ENCODE results near the gene NRG3. TPM values are rescaled to one million over a fixed set of nuclear protein-coding genes. Genes with fewer than 3 reads are reported as not detected.

Gene NRG3
- total and polyA plus RNA-seq, 11 donors = 0.11 to 0.41 (median 0.27) TPM; not detected in 7

- ATAC-seq = no peak
- 71 to 77% (median 75%) methylated on average over 3 of the region's 3 CpGs for WGBS, 4 donors
- no peak overlapping the region for H3K27ac ChIP-seq
- H3K4me3 ChIP-seq = no peak overlapping the region
- H3K9me3 ChIP-seq = peaks cover 0 to 3% (median 0%) of the 10 kb centered on the region in 12 donors
- TF ChIP-seq, protein P1, sequence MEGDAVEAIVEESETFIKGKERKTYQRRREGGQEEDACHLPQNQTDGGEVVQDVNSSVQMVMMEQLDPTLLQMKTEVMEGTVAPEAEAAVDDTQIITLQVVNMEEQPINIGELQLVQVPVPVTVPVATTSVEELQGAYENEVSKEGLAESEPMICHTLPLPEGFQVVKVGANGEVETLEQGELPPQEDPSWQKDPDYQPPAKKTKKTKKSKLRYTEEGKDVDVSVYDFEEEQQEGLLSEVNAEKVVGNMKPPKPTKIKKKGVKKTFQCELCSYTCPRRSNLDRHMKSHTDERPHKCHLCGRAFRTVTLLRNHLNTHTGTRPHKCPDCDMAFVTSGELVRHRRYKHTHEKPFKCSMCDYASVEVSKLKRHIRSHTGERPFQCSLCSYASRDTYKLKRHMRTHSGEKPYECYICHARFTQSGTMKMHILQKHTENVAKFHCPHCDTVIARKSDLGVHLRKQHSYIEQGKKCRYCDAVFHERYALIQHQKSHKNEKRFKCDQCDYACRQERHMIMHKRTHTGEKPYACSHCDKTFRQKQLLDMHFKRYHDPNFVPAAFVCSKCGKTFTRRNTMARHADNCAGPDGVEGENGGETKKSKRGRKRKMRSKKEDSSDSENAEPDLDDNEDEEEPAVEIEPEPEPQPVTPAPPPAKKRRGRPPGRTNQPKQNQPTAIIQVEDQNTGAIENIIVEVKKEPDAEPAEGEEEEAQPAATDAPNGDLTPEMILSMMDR (IDR thresholded peaks at IDR 0.05) = no peak
- TF ChIP-seq POLR2A (IDR thresholded peaks at IDR 0.05) = no peak
- no peaks in the 10 kb centered on the region for H3K4me1 ChIP-seq
- H3K36me3 ChIP-seq = no peaks in the 10 kb centered on the region
- DNase-seq = no peak
- intact Hi-C loops (cut with DNase I) = no loop called here
- no peaks in the 10 kb centered on the region for H3K27me3 ChIP-seq
Observed at GRCh38 chr10:82289945-82290344, 415.0 kb downstream of the NRG3 start.

DNA sequence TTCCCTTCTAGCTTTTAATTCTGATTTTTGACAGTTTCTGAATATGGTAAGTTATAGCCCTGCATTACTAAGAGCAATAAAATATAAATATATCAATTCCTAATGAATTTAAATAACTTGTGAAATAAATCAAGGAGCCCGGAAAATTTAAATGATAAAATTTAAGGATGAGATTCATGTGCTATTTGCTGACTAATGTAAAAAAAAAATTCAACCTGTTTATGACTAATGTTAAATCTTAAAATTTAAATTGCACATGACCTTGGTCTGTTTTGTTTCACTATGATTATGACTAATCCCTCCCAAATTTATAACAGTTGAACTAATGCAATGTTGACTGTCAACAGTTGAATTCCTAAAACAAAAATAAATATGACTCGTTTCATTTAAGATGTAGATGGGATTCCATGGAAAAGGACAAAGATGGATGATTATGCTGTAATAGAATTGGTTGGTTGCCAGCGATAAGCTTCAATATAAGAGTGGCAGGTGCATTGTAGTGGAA lies 419.9 kb downstream of the NRG3 start:
- ATAC-seq (no peak), DNase-seq (no peak)
- 75 to 81% (median 80%) methylated on average over 3 of the region's 3 CpGs for WGBS, 4 donors
- Histone ChIP-seq H3K36me3 (no peaks in the 10 kb centered on the region), H3K4me3 (no peak overlapping the region), H3K9me3 (peaks cover 0 to 11% (median 0%) of the 10 kb centered on the region in 12 donors), H3K27me3 (no peaks in the 10 kb centered on the region), H3K4me1 (no peaks in the 10 kb centered on the region), H3K27ac (no peak overlapping the region)
- intact Hi-C loops (cut with DNase I) = no loop called here
- TF ChIP-seq POLR2A (IDR thresholded peaks at IDR 0.05) = no peak
- TF ChIP-seq, protein P1 (IDR thresholded peaks at IDR 0.05) = no peak

GRCh38 chr10:82308641-82309040 lies 433.6 kb downstream of the NRG3 start:
- H3K27ac ChIP-seq = no peak overlapping the region
- H3K36me3 ChIP-seq = no peaks in the 10 kb centered on the region
- ATAC-seq (no peak), DNase-seq (no peak)
- TF ChIP-seq POLR2A (IDR thresholded peaks at IDR 0.05) = no peak
- TF ChIP-seq, protein P1 (IDR thresholded peaks at IDR 0.05) = no peak
- H3K9me3 ChIP-seq = peaks cover 0 to 7% (median 0%) of the 10 kb centered on the region in 12 donors
- H3K4me1 ChIP-seq = no peaks in the 10 kb centered on the region
- 61 to 81% (median 62%) methylated on average over 4 of the region's 4 CpGs for WGBS, 4 donors
- H3K27me3 ChIP-seq = peaks cover 0 to 5% (median 0%) of the 10 kb centered on the region in 9 donors
- no peak overlapping the region for H3K4me3 ChIP-seq
- intact Hi-C loops (cut with DNase I) = no loop called here

- Histone ChIP-seq H3K36me3 (no peaks in the 10 kb centered on the region), H3K9me3 (no peaks in the 10 kb centered on the region), H3K4me1 (no peaks in the 10 kb centered on the region), H3K27ac (no peak overlapping the region), H3K4me3 (no peak overlapping the region), H3K27me3 (peaks cover 0 to 5% (median 0%) of the 10 kb centered on the region in 9 donors)
- intact Hi-C loops (cut with DNase I) = no loop called here
- 44 to 67% (median 54%) methylated on average over 3 of the region's 3 CpGs for WGBS, 4 donors
- no peak for DNase-seq
- ATAC-seq = no peak
- TF ChIP-seq POLR2A (IDR thresholded peaks at IDR 0.05) = no peak
- TF ChIP-seq, protein P1 (IDR thresholded peaks at IDR 0.05) = no peak
Observed at GRCh38 chr10:82310839-82311238, 435.8 kb downstream of the NRG3 start.
